CD4-positive, alpha-beta T cell treated with Interferon gamma for 1 hour (primary cell): ENCODE data around the gene SRP14.
"Not testable (repeated sequence)": the region's sequence is repeated elsewhere in the genome, so short reads cannot be mapped to it uniquely, and the experiment has no call there.

Source experiments
- DNase-seq: peaks from one replicate; pipeline ENCODE4 v3.0.0-alpha.2; 2020

SRP14 gene, protein sequence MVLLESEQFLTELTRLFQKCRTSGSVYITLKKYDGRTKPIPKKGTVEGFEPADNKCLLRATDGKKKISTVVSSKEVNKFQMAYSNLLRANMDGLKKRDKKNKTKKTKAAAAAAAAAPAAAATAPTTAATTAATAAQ

DNA sequence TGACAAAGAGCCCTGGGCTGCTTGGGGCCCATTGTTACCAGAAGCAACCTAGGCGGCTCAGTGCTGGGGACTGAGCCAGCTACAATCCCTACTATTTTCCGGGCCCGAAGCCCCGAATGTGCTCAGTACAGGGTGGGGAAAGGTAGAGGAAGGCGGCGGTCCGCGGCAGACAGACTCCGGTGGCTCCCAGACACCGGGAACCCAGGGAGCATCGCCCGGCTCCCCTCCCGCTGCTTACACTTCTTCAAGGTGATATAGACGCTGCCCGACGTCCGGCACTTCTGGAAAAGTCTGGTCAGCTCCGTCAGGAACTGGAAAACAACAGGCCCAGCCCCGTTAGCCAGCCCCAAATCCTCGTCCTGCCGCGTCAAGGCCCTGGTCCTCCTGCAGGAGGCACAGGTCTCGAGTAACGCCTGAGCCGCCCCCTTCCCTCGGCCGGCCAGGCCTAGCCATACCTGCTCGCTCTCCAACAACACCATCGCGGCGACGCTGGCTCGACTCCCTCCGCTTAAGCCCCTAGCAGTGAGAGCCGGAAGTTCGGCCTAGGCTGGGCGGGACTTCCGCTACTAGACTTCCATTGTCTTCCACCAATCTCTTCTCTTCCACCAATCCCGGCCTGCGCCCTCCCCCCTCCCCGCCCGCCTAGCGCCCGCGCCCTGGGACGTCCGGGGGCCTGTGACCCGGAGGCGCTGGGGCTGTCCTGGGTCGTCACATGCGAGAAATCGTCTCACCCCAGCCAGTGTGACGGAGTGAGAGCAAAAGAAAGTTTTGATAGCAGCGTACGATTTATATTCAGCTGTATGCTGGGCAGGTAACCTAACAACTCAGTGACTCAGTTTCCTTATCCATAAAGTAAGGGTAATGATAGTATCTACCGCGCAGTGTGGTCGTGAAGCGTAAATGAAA lies at the start of gene SRP14:
TSS of gene SRP14 (minus strand) at position 544 of the 906 bp plus-strand sequence. CDS start at position 479, 65 bp downstream.
- peak; percentile 94 for DNase-seq

DNA sequence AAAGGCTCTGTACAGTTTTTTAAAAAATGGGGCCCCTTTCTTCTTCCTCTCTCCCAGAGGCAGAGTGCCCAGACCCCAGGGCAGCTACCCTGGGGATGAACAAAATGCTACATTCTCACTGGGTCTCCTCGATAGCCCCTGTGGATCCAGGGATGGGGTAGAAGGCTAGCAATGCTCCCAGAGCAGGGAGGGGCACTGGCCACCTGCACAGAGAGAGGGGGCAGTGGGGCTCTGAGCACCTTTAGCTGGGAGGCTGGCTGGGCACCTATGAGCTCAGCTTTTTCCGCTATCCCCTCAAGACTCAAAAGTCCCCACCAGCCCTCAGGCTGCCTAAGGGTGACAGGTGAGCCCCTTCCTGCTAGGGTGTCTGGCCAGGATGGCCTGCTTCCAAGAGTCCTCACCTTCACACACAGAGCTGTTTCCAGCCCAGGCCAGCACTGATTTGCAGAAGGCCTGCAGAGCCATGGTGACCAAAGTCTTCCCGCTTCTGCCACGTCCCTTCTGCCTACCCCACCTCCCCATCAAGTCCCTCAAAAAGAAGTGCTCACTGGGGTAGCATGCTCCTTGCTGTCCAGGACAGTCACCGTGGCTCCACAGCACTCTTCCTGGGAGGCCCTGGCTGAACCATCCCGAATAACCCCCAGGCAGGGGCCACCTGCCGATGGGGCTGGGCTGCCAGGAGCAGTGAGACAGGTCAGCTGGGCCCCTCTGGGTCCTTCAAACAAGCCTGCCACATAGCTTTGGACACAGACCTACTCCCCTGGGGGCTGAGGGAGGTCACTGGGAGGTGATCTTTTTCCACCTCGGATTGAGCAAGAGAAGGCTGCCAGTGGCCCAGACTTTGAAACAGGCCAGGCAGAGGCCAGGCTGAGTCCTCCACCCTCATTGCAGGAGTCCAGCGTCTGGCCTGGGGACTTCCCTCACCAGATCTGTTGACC lies 49.3 kb upstream of the SRP14 start:
- no peak for DNase-seq

DNA sequence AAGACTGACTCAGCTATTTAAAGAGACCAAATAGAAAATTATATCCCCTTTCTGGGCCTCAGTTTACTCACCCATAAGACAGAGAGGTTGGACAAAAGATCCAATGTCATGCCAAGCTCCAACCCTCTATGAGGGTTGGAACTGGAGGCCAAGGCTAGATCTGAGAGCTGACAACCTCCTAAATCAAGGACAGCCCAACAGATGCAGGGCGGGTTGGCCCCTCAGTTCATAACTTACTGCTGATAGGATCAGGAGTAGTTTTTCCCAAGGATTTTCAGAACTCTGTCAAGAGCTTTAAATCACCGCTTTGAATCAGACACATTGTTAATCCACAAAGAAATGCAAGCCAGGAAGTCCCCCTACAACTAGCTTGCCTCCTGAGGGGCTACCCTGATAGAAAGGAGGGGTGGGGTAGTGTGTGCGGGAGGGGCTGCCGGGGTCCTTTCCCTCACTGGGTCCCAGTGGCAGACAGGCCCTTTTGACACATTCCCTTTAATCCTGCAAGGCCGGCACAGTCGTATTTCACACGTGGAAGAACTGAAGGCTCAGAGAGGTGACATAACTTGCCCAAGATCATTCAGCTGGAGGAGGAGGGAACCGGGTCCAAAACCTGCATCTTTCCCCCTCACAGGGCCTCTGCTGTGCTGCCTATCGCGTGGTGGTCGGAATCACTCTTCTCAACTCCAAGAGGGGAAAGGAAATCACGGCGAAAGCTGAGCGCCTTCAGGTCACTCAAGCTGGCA lies 48.3 kb upstream of the SRP14 start:
- DNase-seq = no peak

DNA sequence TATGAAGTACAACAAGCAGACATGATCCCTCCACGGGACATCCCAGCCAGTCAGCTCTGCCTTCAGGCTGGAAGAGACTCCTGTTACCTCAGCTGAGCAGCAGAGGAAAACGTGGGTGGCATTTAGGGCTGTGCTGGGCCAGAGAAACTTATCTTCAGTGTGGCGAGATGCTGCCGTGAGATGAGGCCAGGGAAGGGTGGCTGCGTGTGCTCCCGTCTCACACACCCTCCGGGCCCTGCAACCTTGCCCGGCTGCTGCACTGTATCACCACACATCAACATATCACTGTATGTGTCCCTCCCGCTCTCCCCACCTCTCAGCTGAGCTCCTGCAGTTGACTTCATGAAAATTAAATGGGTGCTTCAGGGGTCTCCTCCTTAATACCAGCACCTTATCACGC lies 46.3 kb upstream of the SRP14 start:
- no peak for DNase-seq

DNA sequence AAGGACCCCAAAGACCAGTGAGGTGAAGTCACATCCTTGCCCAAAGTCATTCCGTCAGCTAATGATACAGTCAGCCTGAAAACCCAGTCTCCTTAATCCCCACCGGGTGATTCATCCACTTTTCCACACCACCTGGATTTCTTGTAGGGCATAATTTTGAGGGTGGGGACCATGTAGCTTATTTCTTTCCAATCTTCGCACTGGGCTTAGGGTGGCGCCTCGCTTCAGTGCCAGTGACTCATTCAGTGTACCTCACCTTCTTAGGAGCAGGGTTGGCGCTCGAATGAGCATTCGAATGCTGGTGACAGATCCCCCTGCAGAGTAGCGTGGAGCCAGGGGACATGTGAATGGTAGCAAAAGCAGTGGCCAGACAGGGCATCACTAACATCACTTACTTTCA lies 45.7 kb upstream of the SRP14 start:
- DNase-seq = no peak

DNA sequence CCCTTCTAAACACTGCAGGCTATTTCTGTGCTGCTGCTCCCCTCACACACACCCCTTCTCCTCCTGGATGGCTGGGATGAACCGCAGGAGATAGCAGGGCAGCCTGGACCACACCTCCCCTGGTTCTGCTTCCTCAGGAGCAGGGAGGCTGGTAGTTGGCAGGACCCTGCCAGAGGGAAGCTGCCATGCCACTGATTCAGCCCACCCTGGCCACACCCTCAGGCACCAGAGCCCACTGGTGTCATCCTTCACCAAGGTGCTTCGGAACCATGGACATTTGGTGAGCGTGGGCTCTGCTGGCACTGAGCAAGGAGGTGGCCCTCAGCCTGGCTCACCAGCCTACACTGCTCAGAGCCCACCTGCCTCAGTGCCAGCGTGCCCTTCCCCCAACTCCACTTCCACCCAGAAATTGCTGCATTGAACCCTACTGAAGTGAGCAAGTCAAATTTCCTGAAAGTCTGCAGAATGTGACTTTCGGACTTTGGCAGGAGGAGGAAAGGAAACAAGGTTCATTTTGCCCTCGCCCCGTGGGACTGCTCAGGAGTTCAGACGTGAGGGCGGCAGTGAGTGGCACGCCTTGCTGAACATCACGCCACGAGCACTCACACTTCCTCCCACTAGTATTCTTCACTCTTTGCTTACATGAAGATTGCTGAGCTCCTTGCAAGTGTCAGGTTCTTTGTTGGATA lies 43.4 kb upstream of the SRP14 start:
- peak; percentile 39 for DNase-seq

DNA sequence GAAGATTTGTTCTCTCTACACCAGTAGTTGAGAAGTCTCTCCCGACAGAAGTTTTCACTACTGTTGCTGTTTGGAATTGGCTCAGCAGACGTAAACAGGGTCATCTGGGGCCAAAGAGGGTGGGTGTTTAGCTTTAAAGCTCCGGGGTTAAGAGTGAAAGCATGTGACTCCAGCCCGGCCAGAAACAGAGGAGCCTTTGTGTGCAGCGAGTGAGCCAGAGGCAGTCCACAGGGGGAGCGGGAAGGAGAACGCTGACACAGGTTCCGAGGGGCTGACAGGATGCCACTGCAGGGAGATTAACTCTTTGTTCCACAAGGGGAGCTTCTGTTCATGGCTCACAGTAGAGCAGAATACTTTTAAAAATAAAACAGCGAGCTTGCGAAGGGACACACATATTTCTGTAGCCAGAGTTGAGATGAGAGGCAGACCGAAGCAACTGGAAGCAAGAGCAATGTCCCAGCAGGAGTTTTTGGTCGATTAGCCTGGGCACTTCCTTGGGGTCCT lies 42.8 kb upstream of the SRP14 start:
- no peak for DNase-seq

DNA sequence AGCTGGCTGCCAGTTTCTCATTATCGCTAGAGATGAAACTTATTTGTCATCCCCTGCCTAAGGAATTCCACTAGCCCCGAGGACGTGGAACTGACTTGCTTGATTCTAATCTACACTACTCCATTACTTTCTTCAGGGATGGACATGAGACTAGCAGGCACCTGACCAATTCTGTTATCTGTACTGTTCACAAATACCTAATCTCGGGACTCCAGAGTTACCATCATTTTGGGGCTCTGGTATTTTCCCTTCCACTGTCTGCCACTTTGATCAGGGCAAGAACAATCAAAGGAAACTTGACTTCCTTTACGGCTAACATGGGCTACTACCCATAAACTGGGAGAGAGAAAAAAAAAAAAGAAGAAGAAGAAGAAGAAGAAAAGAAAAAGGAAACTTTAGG lies 41.9 kb upstream of the SRP14 start:
- DNase-seq = no peak

DNA sequence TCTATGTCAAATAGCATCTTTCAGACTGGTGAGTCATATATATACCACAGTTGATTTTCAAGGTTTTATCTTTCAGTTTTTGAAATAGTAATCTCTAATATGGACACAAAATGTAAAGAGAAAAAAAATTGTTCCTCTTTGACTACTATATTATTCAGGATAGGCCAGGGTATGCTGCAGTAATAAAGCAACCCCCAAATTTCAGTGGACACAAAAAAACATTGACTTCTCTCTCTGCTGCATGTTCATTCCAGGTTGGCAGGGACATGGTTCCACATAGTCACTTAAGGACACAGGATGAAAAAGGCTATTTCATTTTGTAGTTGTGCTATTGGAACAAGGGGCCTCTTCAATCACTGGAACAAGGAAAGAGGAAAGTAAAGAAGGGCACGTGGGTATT lies 41.1 kb upstream of the SRP14 start:
- no peak for DNase-seq

DNA sequence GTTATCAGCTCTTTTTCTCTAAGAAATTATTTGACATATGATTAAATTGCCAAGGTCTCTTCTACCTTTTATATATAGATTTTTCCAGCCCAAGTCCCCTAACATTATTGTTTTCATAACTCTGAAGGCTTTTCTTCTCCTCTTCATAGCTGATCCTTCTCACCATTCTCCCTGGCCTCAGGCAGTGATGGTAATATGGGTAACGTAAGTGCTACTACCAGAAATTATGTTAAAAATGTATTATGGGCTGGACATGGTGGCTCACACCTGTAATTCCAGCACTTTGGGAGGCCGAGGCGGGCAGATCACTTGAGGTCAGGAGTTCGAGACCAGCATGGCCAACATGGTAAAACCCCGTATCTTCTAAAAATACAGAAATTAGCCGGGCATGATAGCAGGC lies 40.5 kb upstream of the SRP14 start:
- no peak for DNase-seq

DNA sequence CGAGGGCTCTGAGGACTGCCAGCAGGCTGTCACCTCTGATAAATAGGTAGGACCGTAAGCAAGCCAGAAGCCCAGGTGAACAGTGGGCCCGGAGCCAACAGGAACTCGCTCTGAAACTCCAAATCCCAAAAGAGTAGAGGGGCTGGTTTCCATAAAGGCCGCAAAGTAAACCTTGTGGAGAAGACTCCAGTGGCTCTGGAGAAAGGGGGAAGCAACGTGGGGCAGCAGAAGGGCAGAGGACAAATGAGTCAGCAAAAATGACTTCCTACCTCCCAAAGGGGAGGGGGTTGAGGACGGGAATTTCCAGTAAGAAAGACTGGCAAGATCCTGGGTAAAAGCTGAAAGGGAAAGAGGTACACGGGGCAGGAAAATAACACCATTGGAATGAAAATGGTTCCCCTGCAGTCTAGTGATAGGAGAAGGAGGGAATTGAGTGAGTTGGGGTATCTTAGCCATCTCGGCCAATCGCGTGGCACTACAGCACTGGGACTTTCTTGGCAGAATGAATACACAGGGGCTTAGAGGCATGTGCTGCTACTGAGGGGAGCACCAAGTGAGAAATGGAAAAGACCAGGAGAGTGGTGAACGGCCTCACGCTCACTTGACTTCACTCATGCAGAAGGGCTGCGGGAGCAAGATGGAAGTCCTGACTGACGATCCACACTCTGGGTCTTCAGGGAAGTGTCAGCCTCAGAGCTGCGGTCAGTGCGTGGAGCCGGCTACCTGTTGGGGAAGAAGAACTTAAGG lies 36.5 kb upstream of the SRP14 start:
- no peak for DNase-seq

DNA sequence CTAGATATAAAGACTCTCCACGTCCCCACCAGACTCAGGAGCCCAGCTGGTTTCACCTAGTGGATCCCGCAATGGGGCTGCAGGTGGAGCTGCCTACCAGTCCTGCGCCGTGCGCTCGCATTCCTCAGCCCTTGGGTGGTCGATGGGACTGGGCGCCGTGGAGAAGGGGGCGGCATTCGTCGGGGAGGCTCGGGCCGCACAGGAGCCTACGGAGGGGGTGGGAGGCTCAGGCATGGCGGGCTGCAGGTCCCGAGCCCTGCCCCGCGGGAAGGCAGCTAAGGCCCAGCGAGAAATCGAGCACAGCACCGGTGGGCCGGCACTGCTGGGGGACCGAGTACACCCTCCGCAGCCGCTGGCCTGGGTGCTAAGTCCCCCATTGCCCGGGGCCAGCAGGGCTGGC lies 35.7 kb upstream of the SRP14 start:
- DNase-seq = not testable (repeated sequence)

DNA sequence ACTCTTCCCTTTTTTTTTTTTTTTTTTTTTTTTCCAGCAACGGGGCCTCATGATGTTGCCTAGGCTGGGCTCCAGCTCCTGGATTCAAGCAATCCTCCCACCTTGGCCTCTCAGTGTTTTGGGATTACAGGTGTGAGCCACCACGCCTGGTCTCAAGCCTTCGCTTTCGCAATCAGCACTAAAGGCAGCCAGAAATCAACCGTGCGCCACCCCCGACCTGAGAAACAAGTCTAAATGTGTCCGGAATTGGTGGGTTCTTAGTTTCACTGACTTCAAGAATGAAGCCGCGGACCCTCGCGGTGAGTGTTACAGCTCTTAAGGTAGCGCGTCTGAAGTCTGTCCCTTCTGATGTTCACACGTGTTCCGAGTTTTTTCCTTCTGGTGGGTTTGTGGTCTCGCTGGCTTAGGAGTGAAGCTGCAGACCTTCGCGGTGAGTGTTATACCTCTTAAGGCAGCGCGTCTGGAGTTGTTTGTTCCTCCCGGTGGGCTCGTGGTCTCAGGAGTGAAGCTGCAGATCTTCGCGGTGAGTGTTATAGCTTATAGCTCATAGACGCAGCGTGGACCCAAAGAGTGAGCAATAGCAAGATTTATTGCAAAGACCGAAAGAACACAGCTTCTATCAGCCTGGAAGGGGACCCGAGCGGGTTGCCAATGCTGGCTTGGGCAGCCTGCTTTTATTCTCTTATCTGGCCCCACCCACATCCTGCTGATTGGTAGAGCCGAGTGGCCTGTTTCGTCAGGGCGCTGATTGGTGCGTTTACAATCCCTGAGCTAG lies 34.9 kb upstream of the SRP14 start:
- DNase-seq = not testable (repeated sequence)

DNA sequence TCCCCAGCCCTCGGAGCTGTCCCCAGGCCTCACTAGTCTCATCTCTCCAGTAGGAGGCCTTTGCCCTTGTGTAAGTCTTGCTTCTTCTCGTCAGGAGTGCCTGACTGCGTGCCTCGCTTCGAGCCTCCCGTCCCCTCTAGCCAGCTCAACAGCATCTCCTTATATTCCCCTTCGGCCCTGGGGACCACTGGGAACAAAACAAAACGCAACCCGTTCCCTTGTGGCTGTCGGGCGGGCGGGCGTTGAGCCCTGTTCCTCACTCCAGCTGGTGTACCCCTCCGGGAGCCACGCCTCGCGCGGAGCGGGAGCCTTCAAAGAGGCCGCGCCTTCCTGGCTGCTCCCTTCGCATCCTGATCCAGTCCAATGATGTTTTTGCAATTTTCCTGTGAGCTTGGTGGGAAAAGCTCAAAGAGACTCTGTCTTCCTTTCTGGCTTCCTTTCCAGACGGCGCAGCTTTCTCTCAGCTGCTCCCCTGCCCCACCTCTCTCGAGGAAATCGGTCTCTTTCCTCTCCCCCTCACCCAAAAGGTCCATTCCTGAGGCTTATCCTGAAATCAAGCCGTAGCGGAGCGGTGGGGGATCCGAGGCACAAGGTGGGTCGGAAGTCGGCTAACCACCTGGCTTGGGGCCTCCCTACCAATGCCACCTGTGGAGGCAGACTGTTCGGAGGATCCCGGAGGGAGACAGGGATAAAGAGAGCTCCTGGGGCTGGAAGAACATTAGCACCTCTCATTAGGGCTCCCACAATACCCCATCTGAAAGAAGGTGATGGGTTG lies 33.4 kb upstream of the SRP14 start:
- no peak for DNase-seq

DNA sequence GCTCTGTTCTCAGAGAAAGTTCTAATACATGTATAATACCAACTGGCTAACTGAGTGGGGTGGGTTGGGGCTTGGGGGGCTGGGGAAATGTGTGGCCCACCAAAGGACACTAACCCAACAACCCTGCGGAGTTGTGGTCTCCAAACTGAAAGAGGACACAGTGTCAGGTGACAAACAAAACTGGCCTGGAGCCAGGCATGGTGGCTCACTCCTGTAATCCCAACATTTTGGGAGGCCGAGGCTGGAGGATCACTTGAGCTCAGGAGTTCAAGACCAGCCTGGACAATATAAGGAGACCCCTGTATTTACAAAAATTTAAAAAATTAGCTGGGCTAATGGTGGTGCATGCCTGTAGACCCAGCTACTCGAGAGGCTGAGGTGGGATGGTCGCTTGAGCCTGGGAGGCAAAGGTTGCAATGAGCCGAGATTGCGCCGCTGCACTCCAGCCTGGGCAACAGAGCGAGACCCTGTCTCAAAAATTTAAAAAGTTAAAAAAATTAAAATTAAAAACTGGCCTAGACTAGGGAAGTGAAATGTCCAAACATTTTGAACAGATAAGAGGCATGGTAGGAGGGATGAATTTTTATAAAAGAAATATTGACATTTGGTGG lies 31.7 kb upstream of the SRP14 start:
- no peak for DNase-seq

DNA sequence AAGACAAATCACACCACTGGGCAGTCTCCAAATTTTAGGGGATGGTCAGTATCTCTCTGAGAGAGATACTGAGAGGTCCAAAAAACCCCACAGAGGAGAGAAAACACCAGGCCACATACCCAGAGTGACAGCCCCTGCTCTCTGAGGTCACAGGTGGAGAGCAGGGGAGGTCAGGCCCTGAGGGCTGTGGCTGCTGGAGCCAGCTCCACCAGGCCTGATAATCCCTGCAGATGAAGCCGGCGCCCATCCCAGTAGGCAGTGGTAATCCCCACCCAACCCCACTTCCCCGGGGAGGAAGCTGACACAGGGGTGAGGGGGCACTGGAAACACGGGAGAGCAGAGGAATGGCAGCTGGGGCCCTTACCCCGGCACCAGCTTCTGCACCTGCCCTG lies 31.2 kb upstream of the SRP14 start:
- no peak for DNase-seq

DNA sequence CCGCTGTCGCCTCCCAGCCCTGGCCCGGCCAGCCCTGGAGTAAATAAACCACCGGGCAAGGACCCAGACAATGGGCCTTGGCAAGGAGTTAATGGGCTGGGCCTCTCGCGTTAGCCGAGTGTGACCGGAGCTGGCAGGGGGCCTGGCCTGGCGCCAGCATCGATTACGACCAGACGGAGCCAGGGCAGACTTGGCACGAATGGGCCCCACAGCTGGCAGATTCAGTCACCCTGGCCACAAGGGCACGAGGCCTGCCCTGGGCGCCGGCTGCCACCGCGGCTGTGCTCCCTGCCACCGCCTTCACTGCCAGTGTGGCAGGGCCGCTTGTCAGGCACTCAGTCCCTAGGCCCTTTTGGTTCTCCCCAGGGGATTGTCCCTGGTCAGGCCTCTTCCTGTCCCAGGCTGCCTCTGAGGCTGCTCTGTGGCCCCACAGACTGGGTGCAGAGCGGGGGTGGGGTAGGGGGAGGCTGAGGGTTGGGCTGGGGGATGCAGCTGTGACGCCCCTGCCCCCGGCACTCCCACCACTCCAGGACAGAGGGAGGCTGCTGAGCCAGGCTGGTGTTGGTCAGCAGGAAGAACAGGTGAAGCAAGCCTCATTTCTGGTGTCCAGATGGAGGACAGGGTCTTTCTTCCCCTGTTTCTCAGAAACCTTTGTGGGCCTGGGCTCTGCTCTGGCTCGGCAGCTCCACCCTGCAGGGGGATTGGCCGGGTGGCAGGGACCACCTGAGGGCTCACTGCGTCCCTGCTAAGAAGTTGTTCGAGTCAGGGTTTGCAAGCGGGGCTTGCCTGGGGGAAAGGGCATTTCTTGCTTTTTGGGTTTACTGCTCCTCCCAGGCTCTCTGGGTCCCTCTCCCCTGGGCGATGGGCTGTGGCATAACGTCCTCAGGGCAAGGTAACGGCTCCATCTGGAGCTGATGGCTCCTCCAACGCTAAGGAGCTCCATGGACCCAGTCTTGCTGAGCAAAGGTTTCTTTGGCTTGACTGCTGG lies 30.5 kb upstream of the SRP14 start:
- peak; percentile 21 for DNase-seq
